Measurements from ENCODE around the gene SHC4. TPM values are rescaled to one million over a fixed set of nuclear protein-coding genes. Genes with fewer than 3 reads are reported as not detected.
A peak's percentile ranks its signal among the peaks of the same experiment; 100 is the strongest.

Gene SHC4
- total and polyA plus RNA-seq, 2 of the 8 experiments (the other 6 are each of a cell fraction or from before 2014, with no cell fraction given): 0.15 to 0.30 TPM

DNA sequence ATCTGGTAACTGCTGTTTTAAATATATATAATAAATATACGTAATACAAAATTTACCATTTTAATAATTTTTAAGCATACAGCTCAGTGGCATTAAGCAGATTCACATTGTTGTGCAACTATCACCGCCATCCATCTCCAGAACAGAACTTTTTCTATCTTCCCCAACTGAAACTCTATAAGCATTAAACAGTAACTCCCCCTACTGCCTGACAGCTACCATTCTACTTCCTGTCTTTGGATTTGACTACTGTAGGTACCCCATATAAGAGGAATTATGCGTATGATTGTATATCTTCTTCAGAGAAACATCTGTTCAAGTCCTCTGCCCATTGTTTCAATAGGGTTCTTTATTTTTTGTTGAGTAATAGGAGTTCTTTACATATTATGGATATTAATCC is 49.0 kb downstream of the SHC4 start:
- 83% methylated on average over 3 of the region's 3 CpGs; no CpG with 5 or more reads in 1 of the 2 experiments for WGBS, 2 experiments (ENCODE audit: extremely low coverage in 1 of 2, insufficient coverage in 1 of 2, insufficient read length in 1 of 2, insufficient replicate concordance in 2 of 2, low coverage in 1 of 2, low lambda C conversion rate in 2 of 2, missing lambda C conversion rate in 1 of 2)

More for the DNA sequence above, 49.0 kb downstream of the SHC4 start:
- Histone ChIP-seq H2BK20ac (ENCODE audit: low read length) (no peak overlapping the region), H2BK120ac (replicated peaks; ENCODE audit: low read depth, low read length) (no peak overlapping the region), H3K18ac (ENCODE audit: extremely low read depth, low read length) (no peak overlapping the region), H3K9me3 (ENCODE audit: insufficient read depth in 2 of 2, low read depth in 1 of 2, low read length in 1 of 2) (no peaks in the 10 kb centered on the region), H2AFZ (ENCODE audit: low read length) (no peak overlapping the region), H3K4me1 (replicated peaks in 1 of 4; ENCODE audit: control insufficient read depth in 3 of 4, insufficient read depth in 4 of 4, low read length in 3 of 4) (no peaks in the 10 kb centered on the region), H3K4ac (replicated peaks; ENCODE audit: insufficient read length, low read depth, low read length) (no peak overlapping the region), H4K5ac (ENCODE audit: insufficient read length, low read depth, low read length) (no peak overlapping the region), H3K14ac (ENCODE audit: insufficient read length) (no peak overlapping the region), H3K56ac (replicated peaks; ENCODE audit: insufficient read length, low read depth, low read length) (no peak overlapping the region), H2AK5ac (ENCODE audit: low read depth, low read length) (no peak overlapping the region), H3K23me2 (ENCODE audit: low read depth, low read length) (no peaks in the 10 kb centered on the region), H2BK12ac (ENCODE audit: low read depth, low read length) (no peak overlapping the region), H3K9ac (replicated peaks in 1 of 4; ENCODE audit: extremely low read depth in 1 of 4, low read depth in 3 of 4, low read length in 3 of 4) (no peak overlapping the region), H3K27ac (ENCODE audit: low read depth, low read length) (no peak overlapping the region), H3K4me3 (ENCODE audit: extremely low read depth in 1 of 4, insufficient read depth in 2 of 4, low read depth in 3 of 4, low read length in 4 of 4) (no peak overlapping the region), H3K23ac (ENCODE audit: insufficient read length) (no peak overlapping the region), H2BK15ac (ENCODE audit: low read length) (no peak overlapping the region), H3K79me1 (ENCODE audit: low read depth, low read length) (no peaks in the 10 kb centered on the region), H4K91ac (replicated peaks; ENCODE audit: insufficient read length, low read length) (no peak overlapping the region), H4K8ac (ENCODE audit: extremely low read depth, insufficient read depth, low read length) (no peak overlapping the region), H3K79me2 (ENCODE audit: control insufficient read depth in 1 of 2, insufficient read depth in 2 of 2, low read length in 2 of 2) (no peaks in the 10 kb centered on the region), H2BK5ac (ENCODE audit: low read depth, low read length) (no peak overlapping the region), H3K27me3 (replicated peaks in 1 of 4; ENCODE audit: control insufficient read depth in 3 of 4, extremely low read depth in 1 of 4, insufficient read depth in 3 of 4, low read length in 3 of 4) (no peaks in the 10 kb centered on the region), H4K20me1 (replicated peaks in 1 of 2; ENCODE audit: control insufficient read depth in 1 of 2, insufficient read depth in 2 of 2, low read length in 2 of 2) (no peaks in the 10 kb centered on the region), H3K36me3 (ENCODE audit: control insufficient read depth in 2 of 4, insufficient read depth in 4 of 4, low read length in 3 of 4) (no peaks in the 10 kb centered on the region), H3K4me2 (ENCODE audit: insufficient read depth in 1 of 2, low read depth in 2 of 2, low read length in 2 of 2) (no peak overlapping the region)
- CTCF ChIA-PET (ENCODE audit: partially characterized antibody): interaction anchor here (0.8 to 3.5 kb wide), 6 partner anchors 9 to 61 kb away, joined by 3 to 19 read pairs (median 4); no protein-coding TSS in a partner anchor
- POLR2A ChIA-PET (ENCODE audit: partially characterized antibody): no interaction called here
- no peak for DNase-seq (ENCODE audit: low read depth in 1 of 2, low spot score in 2 of 2)
- no peak for FAIRE-seq
- TF ChIP-seq RXRA (IDR thresholded peaks at IDR 0.05; ENCODE audit: insufficient read depth, low read depth, low read length): no peak
- TF ChIP-seq RAD21 (IDR thresholded peaks at IDR 0.05 in 1 of 2, conservative IDR thresholded peaks at IDR 0.05 in 1 of 2; ENCODE audit: low read depth in 2 of 2, low read length in 2 of 2): peak; percentile 5 to 14; a peak in 1 of 4 replicates
- peak in 1 of 3 experiments; percentile 16; a peak in 1 of 4 replicates for TF ChIP-seq CTCF (IDR thresholded peaks at IDR 0.05; ENCODE audit: control extremely low read depth in 1 of 3, insufficient read depth in 1 of 3, low read depth in 1 of 3, low read length in 3 of 3)
